Fibroblast of lung (primary cell): ENCODE measurements around the gene CHD3. TPM values are rescaled to one million over a fixed set of nuclear protein-coding genes. Genes with fewer than 3 reads are reported as not detected.

ENCODE experiments used
- DNase-seq, 2 donors: peaks; one replicate each; pipeline versions ENCODE4 v3.0.0 to v3.0.0-alpha.2; 2010; ENCODE audit warnings: low read depth in 2 of 2
- H2AFZ ChIP-seq: 2 replicates; pipeline ENCODE4 v1.5.1; 2012; ENCODE audit warnings: low read length, control low read depth, inconsistent platforms
- H3K27ac ChIP-seq: 2 replicates; pipeline ENCODE4 v1.5.1; 2011; ENCODE audit warnings: low read length, control low read depth; ENCODE audit not compliant: insufficient read depth
- H3K27me3 ChIP-seq: 2 replicates; pipeline ENCODE4 v1.5.1; 2011; ENCODE audit warnings: mild to moderate bottlenecking, low read length; ENCODE audit not compliant: control insufficient read depth, insufficient read depth
- H3K36me3 ChIP-seq: 2 replicates; pipeline ENCODE4 v1.5.1; 2011; ENCODE audit warnings: low read length; ENCODE audit not compliant: control insufficient read depth, insufficient read depth
- H3K4me1 ChIP-seq: 2 replicates; pipeline ENCODE4 v1.5.1; 2011; ENCODE audit warnings: low read length; ENCODE audit not compliant: control insufficient read depth, insufficient read depth; ENCODE audit errors: extremely low read depth
- H3K4me2 ChIP-seq: 2 replicates; pipeline ENCODE4 v1.5.1; 2011; ENCODE audit warnings: low read length, control low read depth; ENCODE audit not compliant: insufficient read depth; ENCODE audit errors: extremely low read depth
- H3K4me3 ChIP-seq, 4 experiments: fragments of 200-600 bp in 1 of 4; sonication (generic) in 1 of 4; replicated peaks in 1 of 4; 2 replicates each; pipeline ENCODE4 v1.5.1; 2011 to 2016; ENCODE audit warnings: low read length in 4 of 4, low read depth in 3 of 4, mild to moderate bottlenecking in 3 of 4, control low read depth in 2 of 4, inconsistent platforms in 1 of 4, mixed read lengths in 1 of 4; ENCODE audit not compliant: insufficient read depth in 1 of 4; ENCODE audit errors: control extremely low read depth in 1 of 4
- H3K79me2 ChIP-seq: 2 replicates; pipeline ENCODE4 v1.5.1; 2012; ENCODE audit warnings: mild to moderate bottlenecking, low read length, inconsistent platforms; ENCODE audit not compliant: control insufficient read depth, insufficient read depth
- H3K9ac ChIP-seq: 2 replicates; pipeline ENCODE4 v1.5.1; 2011; ENCODE audit warnings: mild to moderate bottlenecking, low read length, control low read depth; ENCODE audit not compliant: insufficient read depth
- H3K9me3 ChIP-seq: 2 replicates; pipeline ENCODE4 v1.5.1; 2012; ENCODE audit warnings: low read depth, low read length; ENCODE audit not compliant: control insufficient read depth, insufficient read depth
- H4K20me1 ChIP-seq: 2 replicates; pipeline ENCODE4 v1.5.1; 2011; ENCODE audit warnings: low read length; ENCODE audit not compliant: control insufficient read depth, insufficient read depth; ENCODE audit errors: extremely low read depth
- EZH2 ChIP-seq: IDR thresholded peaks from 2 replicates; pipeline ENCODE4 v1.5.1; 2012; ENCODE audit warnings: low read length, control low read depth, mild to moderate bottlenecking; ENCODE audit errors: missing control alignments
- polyA minus RNA-seq: library from RNA; depleted of rRNA, polyadenylated mRNA; stranded (reverse); fragments of >200 nt; gene quantifications from 2 replicates; pipeline ENCODE4 v1.2.3, GENCODE V29; 2011; ENCODE audit warnings: low replicate concordance
- polyA plus RNA-seq, 2 donors: library from polyadenylated mRNA; depleted of rRNA in 1 of 2; stranded (reverse) in 1 of 2; unstranded in 1 of 2; fragments of >200 nt; gene quantifications; 2 replicates each; pipeline ENCODE4 v1.2.1, GENCODE V29; 2011 to 2012; ENCODE audit warnings: missing spikeins in 1 of 2
- total RNA-seq: library from RNA; depleted of rRNA; stranded (reverse); fragments of >200 nt; gene quantifications from 2 replicates; pipeline ENCODE4 v1.2.1, GENCODE V29; 2014
- TF ChIP-seq, protein P1 (sequence below), 2 donors: IDR thresholded peaks in 1 of 2; conservative IDR thresholded peaks in 1 of 2; 1 replicate in 1 of 2; 2 replicates in 1 of 2; pipeline ENCODE4 v1.5.1; 2011 to 2012; ENCODE audit warnings: low read length in 2 of 2, control low read depth in 1 of 2, inconsistent platforms in 1 of 2, low read depth in 1 of 2, mild to moderate bottlenecking in 1 of 2

CHD3 gene
- total RNA-seq (144 and 165 TPM in 2 replicates), polyA plus RNA-seq (23.6 and 23.8 TPM in 2 replicates), polyA minus RNA-seq (96.6 and 206 TPM in 2 replicates)
- 59.8 and 78.0 TPM in 2 replicates for polyA plus RNA-seq (2012)

DNA sequence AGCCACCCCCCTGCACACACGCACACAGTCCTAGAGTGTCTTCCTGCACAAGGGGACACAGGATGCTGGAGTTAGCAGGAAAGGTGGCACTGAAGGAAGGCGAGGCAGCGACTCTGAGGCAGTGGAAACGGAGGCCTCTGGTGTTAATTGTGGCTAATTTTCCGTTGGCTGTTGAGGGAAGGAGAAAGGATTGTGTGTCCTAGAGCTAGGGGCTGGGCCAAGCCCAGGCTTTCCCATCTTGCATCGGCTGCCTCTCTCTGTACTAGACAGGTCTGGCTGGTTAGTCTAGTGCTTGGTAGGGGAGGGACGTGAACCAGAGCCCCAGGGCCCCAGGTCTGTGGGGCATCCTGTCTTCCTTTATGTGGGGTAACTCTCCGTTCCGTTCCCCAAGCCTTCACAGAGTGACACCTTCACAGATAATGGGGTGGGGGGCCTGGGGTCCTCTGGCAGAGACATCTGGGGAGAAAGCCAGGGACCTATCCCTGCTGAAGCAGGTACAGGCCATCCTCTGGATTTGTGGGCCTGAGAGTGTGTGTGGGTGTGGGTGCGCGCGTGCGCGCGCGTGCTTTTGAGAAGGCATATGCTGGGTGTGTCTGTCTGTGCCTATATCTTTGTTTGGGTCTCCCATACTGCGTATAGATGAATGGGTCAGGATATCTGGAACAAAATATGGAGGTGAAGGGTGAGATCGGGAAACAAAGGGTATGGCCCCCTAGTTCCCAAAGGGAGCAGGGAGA lies at the start of gene CHD3:
Gene CHD3 (plus strand): TSS at position 606 of the 737 bp plus-strand sequence. CDS start 212 bp downstream, outside the sequence.
- Histone ChIP-seq H3K36me3 (peaks cover 7% of the 10 kb centered on the region), H3K9me3 (no peaks in the 10 kb centered on the region), H2AFZ (peak within 1 kb of the TSS; percentile 62), H4K20me1 (no peaks in the 10 kb centered on the region), H3K79me2 (peaks cover 22% of the 10 kb centered on the region), H3K27me3 (no peaks in the 10 kb centered on the region), H3K27ac (peak within 1 kb of the TSS; percentile 85), H3K4me1 (peaks cover 12% of the 10 kb centered on the region), H3K4me2 (peak within 1 kb of the TSS; percentile 100), H3K4me3 (peak within 1 kb of the TSS; percentile 52 to 65 (median 56)), H3K9ac (peak within 1 kb of the TSS; percentile 67)
- DNase-seq, result peak in 1 of 2 donors; percentile 38
- TF ChIP-seq, protein P1, sequence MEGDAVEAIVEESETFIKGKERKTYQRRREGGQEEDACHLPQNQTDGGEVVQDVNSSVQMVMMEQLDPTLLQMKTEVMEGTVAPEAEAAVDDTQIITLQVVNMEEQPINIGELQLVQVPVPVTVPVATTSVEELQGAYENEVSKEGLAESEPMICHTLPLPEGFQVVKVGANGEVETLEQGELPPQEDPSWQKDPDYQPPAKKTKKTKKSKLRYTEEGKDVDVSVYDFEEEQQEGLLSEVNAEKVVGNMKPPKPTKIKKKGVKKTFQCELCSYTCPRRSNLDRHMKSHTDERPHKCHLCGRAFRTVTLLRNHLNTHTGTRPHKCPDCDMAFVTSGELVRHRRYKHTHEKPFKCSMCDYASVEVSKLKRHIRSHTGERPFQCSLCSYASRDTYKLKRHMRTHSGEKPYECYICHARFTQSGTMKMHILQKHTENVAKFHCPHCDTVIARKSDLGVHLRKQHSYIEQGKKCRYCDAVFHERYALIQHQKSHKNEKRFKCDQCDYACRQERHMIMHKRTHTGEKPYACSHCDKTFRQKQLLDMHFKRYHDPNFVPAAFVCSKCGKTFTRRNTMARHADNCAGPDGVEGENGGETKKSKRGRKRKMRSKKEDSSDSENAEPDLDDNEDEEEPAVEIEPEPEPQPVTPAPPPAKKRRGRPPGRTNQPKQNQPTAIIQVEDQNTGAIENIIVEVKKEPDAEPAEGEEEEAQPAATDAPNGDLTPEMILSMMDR (conservative IDR thresholded peaks at IDR 0.05 in 1 of 2, IDR thresholded peaks at IDR 0.05 in 1 of 2; ENCODE audit: low read depth in 1 of 2, low read length in 2 of 2), result no peak
- TF ChIP-seq EZH2, result no peak

DNA sequence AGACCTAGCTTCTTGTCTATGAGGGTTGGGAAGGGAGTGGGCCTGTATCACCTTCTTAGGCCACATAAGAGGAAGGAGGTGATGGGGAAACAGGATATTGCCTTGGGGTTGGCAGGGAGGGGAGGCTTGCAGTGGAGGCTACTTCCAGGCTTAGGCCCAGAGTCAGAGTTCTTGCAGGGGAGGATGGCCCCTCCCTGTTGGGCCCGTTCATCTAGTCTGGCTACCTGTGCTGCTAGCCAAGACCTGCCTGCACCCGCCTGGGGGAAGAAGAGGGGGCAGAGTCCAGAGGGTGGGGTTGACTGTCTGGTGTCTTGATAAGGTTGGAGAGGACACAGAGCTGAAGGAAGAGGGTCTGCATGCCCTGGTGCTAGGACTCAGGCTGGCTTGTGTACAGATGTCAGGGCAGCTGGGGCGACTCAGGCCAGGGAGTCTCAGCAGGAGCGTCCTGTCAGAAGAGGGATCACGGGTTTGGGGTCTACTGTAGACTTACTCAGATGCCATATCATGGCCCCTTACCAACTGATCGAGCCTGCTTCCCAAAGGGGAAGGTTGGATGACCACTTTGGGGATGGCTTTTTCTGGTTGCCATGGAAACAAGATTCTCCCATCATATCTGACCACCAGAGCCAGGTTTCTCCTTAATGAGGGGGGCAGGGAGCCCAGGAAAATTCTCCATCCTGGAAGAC lies 49.3 kb upstream of the CHD3 start:
- H3K36me3 ChIP-seq, result peaks cover 7% of the 10 kb centered on the region
- TF ChIP-seq, protein P1 (conservative IDR thresholded peaks at IDR 0.05 in 1 of 2, IDR thresholded peaks at IDR 0.05 in 1 of 2; ENCODE audit: low read depth in 1 of 2, low read length in 2 of 2), result no peak
- peaks cover 31% of the 10 kb centered on the region for H3K79me2 ChIP-seq
- H4K20me1 ChIP-seq, result no peaks in the 10 kb centered on the region
- H3K4me2 ChIP-seq, result peak overlapping the region; percentile 75
- no peaks in the 10 kb centered on the region for H3K9me3 ChIP-seq
- H3K27me3 ChIP-seq, result no peaks in the 10 kb centered on the region
- no peak overlapping the region for H2AFZ ChIP-seq
- H3K27ac ChIP-seq, result peak overlapping the region; percentile 48
- peak overlapping the region; percentile 27 for H3K9ac ChIP-seq
- H3K4me3 ChIP-seq, result peak overlapping the region in 3 of 4 experiments; percentile 38 to 92 (median 73)
- H3K4me1 ChIP-seq, result peaks cover 26% of the 10 kb centered on the region
- no peak for DNase-seq

DNA sequence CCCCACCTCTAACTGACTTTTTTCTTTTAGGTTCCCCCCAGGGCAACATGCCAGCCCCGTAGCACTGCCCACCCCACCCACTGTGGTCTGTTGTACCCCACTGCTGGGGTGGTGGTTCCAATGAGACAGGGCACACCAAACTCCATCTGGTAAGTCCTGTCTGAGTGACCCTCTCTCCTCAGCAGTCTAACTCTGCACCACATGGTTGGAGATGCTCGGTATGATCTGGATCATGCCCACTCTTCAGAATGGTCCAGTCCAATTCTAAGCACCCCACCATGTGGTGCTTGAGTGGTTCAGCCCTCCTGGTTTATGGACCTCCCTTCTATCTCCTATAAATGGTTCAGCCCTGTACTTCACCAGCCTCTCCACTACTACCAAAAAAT lies 48.7 kb upstream of the CHD3 start:
- no peaks in the 10 kb centered on the region for H4K20me1 ChIP-seq
- H3K79me2 ChIP-seq, result peaks cover 33% of the 10 kb centered on the region
- no peaks in the 10 kb centered on the region for H3K9me3 ChIP-seq
- H2AFZ ChIP-seq, result no peak overlapping the region
- DNase-seq, result peak; percentile 36 to 56
- H3K9ac ChIP-seq, result no peak overlapping the region
- TF ChIP-seq EZH2, result no peak
- TF ChIP-seq, protein P1 (conservative IDR thresholded peaks at IDR 0.05 in 1 of 2, IDR thresholded peaks at IDR 0.05 in 1 of 2; ENCODE audit: low read depth in 1 of 2, low read length in 2 of 2), result no peak
- H3K4me1 ChIP-seq, result peaks cover 26% of the 10 kb centered on the region
- peak overlapping the region in 1 of 4 experiments; percentile 92 for H3K4me3 ChIP-seq
- no peak overlapping the region for H3K27ac ChIP-seq
- H3K27me3 ChIP-seq, result no peaks in the 10 kb centered on the region
- no peak overlapping the region for H3K4me2 ChIP-seq
- peaks cover 7% of the 10 kb centered on the region for H3K36me3 ChIP-seq
